ENCODE data around the gene SRPK2. TPM values are rescaled to one million over a fixed set of nuclear protein-coding genes. Genes with fewer than 3 reads are reported as not detected.

The SRPK2 gene
- total and polyA plus RNA-seq, 2 of the 13 experiments (the other 11 are each of a cell fraction or from before 2014, with no cell fraction given): 10.1 to 22.3 TPM

GRCh38 chr7:105224884-105225651 is 163.7 kb downstream of the SRPK2 start:
- H3K9me3 ChIP-seq (ENCODE audit: low read length): no peaks in the 10 kb centered on the region
- no peaks in the 10 kb centered on the region for H4K20me1 ChIP-seq (ENCODE audit: insufficient read depth, low read length)
- ChIA-PET CTCF (ENCODE audit: low intra/inter-chr PET ratio, low total read pairs) (no interaction called here), POLR2A (no interaction called here)
- FAIRE-seq (no peak), ATAC-seq (no peak), DNase-seq (ENCODE audit: low spot score) (no peak)
- no peak overlapping the region for H2AFZ ChIP-seq (ENCODE audit: low read length)
- WGBS (ENCODE audit: low lambda C conversion rate): 95% methylated on average over 6 of the region's 6 CpGs
- H3K4me3 ChIP-seq (replicated peaks in 1 of 3; ENCODE audit: insufficient read depth in 1 of 3, low read depth in 2 of 3, low read length in 3 of 3): no peak overlapping the region
- intact Hi-C loops (cut with micrococcal nuclease; ENCODE audit: unreplicated experiment) (no loop called here), in situ Hi-C loops (cut with HindIII; ENCODE audit: extremely low pct_ligation_motif_present, low pct_unique_long_range_greater_than_20kb) (no loop called here)
- no peak overlapping the region for H3K27ac ChIP-seq (ENCODE audit: extremely low read length, insufficient read depth, low read length)
- H3K4me1 ChIP-seq (ENCODE audit: insufficient read depth, low read length): peaks cover 10% of the 10 kb centered on the region
- BruUV-seq (replicated peaks): no TSS peak
- H3K4me2 ChIP-seq (ENCODE audit: low read depth, low read length): no peak overlapping the region
- no peaks in the 10 kb centered on the region for H3K36me3 ChIP-seq (replicated peaks in 1 of 2; ENCODE audit: control insufficient read depth in 1 of 2, insufficient read depth in 2 of 2, low read length in 2 of 2)
- H3K79me2 ChIP-seq (ENCODE audit: insufficient read depth, low read length): peaks cover 2% of the 10 kb centered on the region
- H3K9ac ChIP-seq (ENCODE audit: insufficient read depth, low read depth, low read length): no peak overlapping the region
- no peaks in the 10 kb centered on the region for H3K27me3 ChIP-seq (ENCODE audit: control insufficient read depth in 1 of 2, insufficient read depth in 2 of 2, low read length in 2 of 2)
- no peak for TF ChIP-seq PRDM4 (CRISPR knock-in tag; IDR thresholded peaks at IDR 0.05; ENCODE audit: borderline replicate concordance)
- TF ChIP-seq GTF2F1 (IDR thresholded peaks at IDR 0.05; ENCODE audit: low read length): no peak
- TF ChIP-seq ZNF367 (CRISPR knock-in tag; IDR thresholded peaks at IDR 0.05; ENCODE audit: borderline replicate concordance): no peak
- no peak for TF ChIP-seq NCOA2 (CRISPR knock-in tag; IDR thresholded peaks at IDR 0.05)
- no peak for TF ChIP-seq ZBTB10 (CRISPR knock-in tag; IDR thresholded peaks at IDR 0.05; ENCODE audit: borderline replicate concordance)
- TF ChIP-seq BRCA1 (CRISPR knock-in tag; IDR thresholded peaks at IDR 0.05): no peak
- no peak for TF ChIP-seq KDM3A (CRISPR knock-in tag; IDR thresholded peaks at IDR 0.05; ENCODE audit: low read depth)
- no peak for TF ChIP-seq ZBTB4 (CRISPR knock-in tag; IDR thresholded peaks at IDR 0.05; ENCODE audit: borderline replicate concordance)
- TF ChIP-seq GABPA (IDR thresholded peaks at IDR 0.05; ENCODE audit: low read depth, low read length): no peak
- no peak for TF ChIP-seq GABPA (CRISPR knock-in tag; IDR thresholded peaks at IDR 0.05; ENCODE audit: low read depth)
- TF ChIP-seq SYNCRIP (IDR thresholded peaks at IDR 0.05; ENCODE audit: insufficient read depth, low read depth, low read length): no peak

Measured in HepG2 (cell line).